HepG2 (cell line): Measurements from ENCODE around the gene SYNGAP1. TPM values are rescaled to one million over a fixed set of nuclear protein-coding genes. Genes with fewer than 3 reads are reported as not detected.

ENCODE experiments used
- FIP1L1 ChIP-seq: fragments of 200-400 bp; formaldehyde crosslinking; IDR thresholded peaks from 2 replicates; pipeline ENCODE4 v1.6.1; 2018; ENCODE audit warnings: low read depth, mild to moderate bottlenecking, low read length, moderate library complexity, borderline replicate concordance; ENCODE audit not compliant: insufficient read depth
- GFI1 ChIP-seq: sonication (generic); formaldehyde crosslinking; IDR thresholded peaks from 2 replicates; pipeline ENCODE4 v1.5.0; 2020; ENCODE audit warnings: missing genetic modification reagents, mild to moderate bottlenecking, borderline replicate concordance
- HNF4G ChIP-seq, 2 experiments: sonication (generic) in 1 of 2; formaldehyde crosslinking in 1 of 2; IDR thresholded peaks; 2 replicates each; pipeline versions ENCODE4 v1.4.0 to v1.6.1; 2011 to 2020; ENCODE audit warnings: borderline replicate concordance in 2 of 2, low read depth in 2 of 2, mild to moderate bottlenecking in 2 of 2, low read length in 1 of 2, missing genetic modification reagents in 1 of 2, moderate library complexity in 1 of 2
- SMAD3 ChIP-seq: sonication (generic); formaldehyde crosslinking; IDR thresholded peaks from 2 replicates; pipeline ENCODE4 v1.4.0; 2020; ENCODE audit warnings: missing genetic modification reagents
- SNAI1 ChIP-seq: sonication (generic); formaldehyde crosslinking; IDR thresholded peaks from 2 replicates; pipeline ENCODE4 v1.5.0; 2020; ENCODE audit warnings: mild to moderate bottlenecking, missing genetic modification reagents, borderline replicate concordance
- TCF7L2 ChIP-seq: IDR thresholded peaks from 2 replicates; pipeline ENCODE4 v1.6.1; 2011; ENCODE audit warnings: mild to moderate bottlenecking, low read depth, low read length, moderate library complexity
- TOE1 ChIP-seq: sonication (generic); formaldehyde crosslinking; IDR thresholded peaks from 2 replicates; pipeline ENCODE4 v1.4.0; 2020; ENCODE audit warnings: mild to moderate bottlenecking, missing genetic modification reagents
- ZNF431 ChIP-seq: sonication (generic); formaldehyde crosslinking; IDR thresholded peaks from 2 replicates; pipeline ENCODE4 v1.9.0; 2022; ENCODE audit warnings: missing genetic modification reagents, low read depth, mild to moderate bottlenecking, borderline replicate concordance
- polyA plus RNA-seq, 8 experiments: library from polyadenylated mRNA; depleted of rRNA in 3 of 8; stranded (reverse) in 7 of 8; unstranded in 1 of 8; fragments of >200 nt; fragmentation: Illumina TruSeq in 4 of 8; extraction: Trizol in 4 of 8; gene quantifications; 2 replicates each; pipeline versions ENCODE4 v1.2.1 to v1.2.3, GENCODE V29; 2011 to 2016; ENCODE audit warnings: low read depth in 4 of 8, missing spikeins in 1 of 8, mixed read lengths in 1 of 8; ENCODE audit not compliant: insufficient read depth in 1 of 8
- total RNA-seq, 5 experiments: library from RNA; depleted of rRNA; stranded (reverse); fragments of >200 nt; fragmentation: Illumina TruSeq; extraction: Trizol; gene quantifications; 2 replicates each; pipeline ENCODE4 v1.2.3, GENCODE V29; 2016; ENCODE audit warnings: low read depth in 1 of 5
- TF ChIP-seq, protein P1 (sequence below): sonication (generic); formaldehyde crosslinking; IDR thresholded peaks from 2 replicates; pipeline ENCODE4 v1.5.0; 2020; ENCODE audit warnings: mild to moderate bottlenecking, missing genetic modification reagents
- TF ChIP-seq, protein P2 (sequence below): sonication (generic); formaldehyde crosslinking; IDR thresholded peaks from 2 replicates; pipeline ENCODE4 v1.4.0; 2020; ENCODE audit warnings: missing genetic modification reagents
- TF ChIP-seq, protein P3 (sequence below): sonication (generic); formaldehyde crosslinking; IDR thresholded peaks from 2 replicates; pipeline ENCODE4 v1.8.0; 2022; ENCODE audit warnings: mild to moderate bottlenecking, missing genetic modification reagents, moderate library complexity
- TF ChIP-seq, protein P4 (sequence below): sonication (generic); formaldehyde crosslinking; IDR thresholded peaks from 2 replicates; pipeline ENCODE4 v1.4.0; 2020; ENCODE audit warnings: mild to moderate bottlenecking, missing genetic modification reagents
- TF ChIP-seq, protein P5 (sequence below): sonication (generic); formaldehyde crosslinking; IDR thresholded peaks from 2 replicates; pipeline ENCODE4 v1.5.0; 2020; ENCODE audit warnings: mild to moderate bottlenecking, missing genetic modification reagents
- TF ChIP-seq, protein P6 (sequence below): sonication (generic); formaldehyde crosslinking; IDR thresholded peaks from 2 replicates; pipeline ENCODE4 v1.8.0; 2022; ENCODE audit warnings: missing genetic modification reagents, mild to moderate bottlenecking, borderline replicate concordance

The SYNGAP1 gene
- total and polyA plus RNA-seq, 2 of the 13 experiments (the other 11 are each of a cell fraction or from before 2014, with no cell fraction given): 0.75 to 1.1 TPM

GRCh38 chr6:33410711-33411631 is 8.9 kb upstream of the SYNGAP1 start, which contains the start of gene PHF1 (continued):
- TF ChIP-seq, protein P1, sequence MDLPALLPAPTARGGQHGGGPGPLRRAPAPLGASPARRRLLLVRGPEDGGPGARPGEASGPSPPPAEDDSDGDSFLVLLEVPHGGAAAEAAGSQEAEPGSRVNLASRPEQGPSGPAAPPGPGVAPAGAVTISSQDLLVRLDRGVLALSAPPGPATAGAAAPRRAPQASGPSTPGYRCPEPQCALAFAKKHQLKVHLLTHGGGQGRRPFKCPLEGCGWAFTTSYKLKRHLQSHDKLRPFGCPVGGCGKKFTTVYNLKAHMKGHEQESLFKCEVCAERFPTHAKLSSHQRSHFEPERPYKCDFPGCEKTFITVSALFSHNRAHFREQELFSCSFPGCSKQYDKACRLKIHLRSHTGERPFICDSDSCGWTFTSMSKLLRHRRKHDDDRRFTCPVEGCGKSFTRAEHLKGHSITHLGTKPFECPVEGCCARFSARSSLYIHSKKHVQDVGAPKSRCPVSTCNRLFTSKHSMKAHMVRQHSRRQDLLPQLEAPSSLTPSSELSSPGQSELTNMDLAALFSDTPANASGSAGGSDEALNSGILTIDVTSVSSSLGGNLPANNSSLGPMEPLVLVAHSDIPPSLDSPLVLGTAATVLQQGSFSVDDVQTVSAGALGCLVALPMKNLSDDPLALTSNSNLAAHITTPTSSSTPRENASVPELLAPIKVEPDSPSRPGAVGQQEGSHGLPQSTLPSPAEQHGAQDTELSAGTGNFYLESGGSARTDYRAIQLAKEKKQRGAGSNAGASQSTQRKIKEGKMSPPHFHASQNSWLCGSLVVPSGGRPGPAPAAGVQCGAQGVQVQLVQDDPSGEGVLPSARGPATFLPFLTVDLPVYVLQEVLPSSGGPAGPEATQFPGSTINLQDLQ (CRISPR knock-in tag): no peak
- no peak for TF ChIP-seq GFI1
- TF ChIP-seq, protein P2, sequence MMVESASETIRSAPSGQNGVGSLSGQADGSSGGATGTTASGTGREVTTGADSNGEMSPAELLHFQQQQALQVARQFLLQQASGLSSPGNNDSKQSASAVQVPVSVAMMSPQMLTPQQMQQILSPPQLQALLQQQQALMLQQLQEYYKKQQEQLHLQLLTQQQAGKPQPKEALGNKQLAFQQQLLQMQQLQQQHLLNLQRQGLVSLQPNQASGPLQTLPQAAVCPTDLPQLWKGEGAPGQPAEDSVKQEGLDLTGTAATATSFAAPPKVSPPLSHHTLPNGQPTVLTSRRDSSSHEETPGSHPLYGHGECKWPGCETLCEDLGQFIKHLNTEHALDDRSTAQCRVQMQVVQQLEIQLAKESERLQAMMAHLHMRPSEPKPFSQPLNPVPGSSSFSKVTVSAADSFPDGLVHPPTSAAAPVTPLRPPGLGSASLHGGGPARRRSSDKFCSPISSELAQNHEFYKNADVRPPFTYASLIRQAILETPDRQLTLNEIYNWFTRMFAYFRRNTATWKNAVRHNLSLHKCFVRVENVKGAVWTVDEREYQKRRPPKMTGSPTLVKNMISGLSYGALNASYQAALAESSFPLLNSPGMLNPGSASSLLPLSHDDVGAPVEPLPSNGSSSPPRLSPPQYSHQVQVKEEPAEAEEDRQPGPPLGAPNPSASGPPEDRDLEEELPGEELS: no peak
- TF ChIP-seq, protein P3, sequence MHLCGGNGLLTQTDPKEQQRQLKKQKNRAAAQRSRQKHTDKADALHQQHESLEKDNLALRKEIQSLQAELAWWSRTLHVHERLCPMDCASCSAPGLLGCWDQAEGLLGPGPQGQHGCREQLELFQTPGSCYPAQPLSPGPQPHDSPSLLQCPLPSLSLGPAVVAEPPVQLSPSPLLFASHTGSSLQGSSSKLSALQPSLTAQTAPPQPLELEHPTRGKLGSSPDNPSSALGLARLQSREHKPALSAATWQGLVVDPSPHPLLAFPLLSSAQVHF: no peak
- TF ChIP-seq TCF7L2: no peak
- TF ChIP-seq, protein P4, sequence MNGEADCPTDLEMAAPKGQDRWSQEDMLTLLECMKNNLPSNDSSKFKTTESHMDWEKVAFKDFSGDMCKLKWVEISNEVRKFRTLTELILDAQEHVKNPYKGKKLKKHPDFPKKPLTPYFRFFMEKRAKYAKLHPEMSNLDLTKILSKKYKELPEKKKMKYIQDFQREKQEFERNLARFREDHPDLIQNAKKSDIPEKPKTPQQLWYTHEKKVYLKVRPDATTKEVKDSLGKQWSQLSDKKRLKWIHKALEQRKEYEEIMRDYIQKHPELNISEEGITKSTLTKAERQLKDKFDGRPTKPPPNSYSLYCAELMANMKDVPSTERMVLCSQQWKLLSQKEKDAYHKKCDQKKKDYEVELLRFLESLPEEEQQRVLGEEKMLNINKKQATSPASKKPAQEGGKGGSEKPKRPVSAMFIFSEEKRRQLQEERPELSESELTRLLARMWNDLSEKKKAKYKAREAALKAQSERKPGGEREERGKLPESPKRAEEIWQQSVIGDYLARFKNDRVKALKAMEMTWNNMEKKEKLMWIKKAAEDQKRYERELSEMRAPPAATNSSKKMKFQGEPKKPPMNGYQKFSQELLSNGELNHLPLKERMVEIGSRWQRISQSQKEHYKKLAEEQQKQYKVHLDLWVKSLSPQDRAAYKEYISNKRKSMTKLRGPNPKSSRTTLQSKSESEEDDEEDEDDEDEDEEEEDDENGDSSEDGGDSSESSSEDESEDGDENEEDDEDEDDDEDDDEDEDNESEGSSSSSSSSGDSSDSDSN (CRISPR knock-in tag): no peak; the same call in 1 of the 2 replicates
- TF ChIP-seq, protein P5, sequence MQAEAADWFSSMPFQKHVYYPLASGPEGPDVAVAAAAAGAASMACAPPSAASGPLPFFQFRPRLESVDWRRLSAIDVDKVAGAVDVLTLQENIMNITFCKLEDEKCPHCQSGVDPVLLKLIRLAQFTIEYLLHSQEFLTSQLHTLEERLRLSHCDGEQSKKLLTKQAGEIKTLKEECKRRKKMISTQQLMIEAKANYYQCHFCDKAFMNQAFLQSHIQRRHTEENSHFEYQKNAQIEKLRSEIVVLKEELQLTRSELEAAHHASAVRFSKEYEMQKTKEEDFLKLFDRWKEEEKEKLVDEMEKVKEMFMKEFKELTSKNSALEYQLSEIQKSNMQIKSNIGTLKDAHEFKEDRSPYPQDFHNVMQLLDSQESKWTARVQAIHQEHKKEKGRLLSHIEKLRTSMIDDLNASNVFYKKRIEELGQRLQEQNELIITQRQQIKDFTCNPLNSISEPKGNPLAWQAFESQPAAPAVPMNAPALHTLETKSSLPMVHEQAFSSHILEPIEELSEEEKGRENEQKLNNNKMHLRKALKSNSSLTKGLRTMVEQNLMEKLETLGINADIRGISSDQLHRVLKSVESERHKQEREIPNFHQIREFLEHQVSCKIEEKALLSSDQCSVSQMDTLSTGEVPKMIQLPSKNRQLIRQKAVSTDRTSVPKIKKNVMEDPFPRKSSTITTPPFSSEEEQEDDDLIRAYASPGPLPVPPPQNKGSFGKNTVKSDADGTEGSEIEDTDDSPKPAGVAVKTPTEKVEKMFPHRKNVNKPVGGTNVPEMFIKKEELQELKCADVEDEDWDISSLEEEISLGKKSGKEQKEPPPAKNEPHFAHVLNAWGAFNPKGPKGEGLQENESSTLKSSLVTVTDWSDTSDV (CRISPR knock-in tag): no peak
- no peak for TF ChIP-seq SMAD3 (CRISPR knock-in tag)
- no peak for TF ChIP-seq ZNF431 (CRISPR knock-in tag)
- no peak for TF ChIP-seq FIP1L1
- TF ChIP-seq, protein P6, sequence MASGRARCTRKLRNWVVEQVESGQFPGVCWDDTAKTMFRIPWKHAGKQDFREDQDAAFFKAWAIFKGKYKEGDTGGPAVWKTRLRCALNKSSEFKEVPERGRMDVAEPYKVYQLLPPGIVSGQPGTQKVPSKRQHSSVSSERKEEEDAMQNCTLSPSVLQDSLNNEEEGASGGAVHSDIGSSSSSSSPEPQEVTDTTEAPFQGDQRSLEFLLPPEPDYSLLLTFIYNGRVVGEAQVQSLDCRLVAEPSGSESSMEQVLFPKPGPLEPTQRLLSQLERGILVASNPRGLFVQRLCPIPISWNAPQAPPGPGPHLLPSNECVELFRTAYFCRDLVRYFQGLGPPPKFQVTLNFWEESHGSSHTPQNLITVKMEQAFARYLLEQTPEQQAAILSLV (CRISPR knock-in tag): peak; percentile 34; the same call in 1 of the 2 replicates
- TF ChIP-seq TOE1 (CRISPR knock-in tag): no peak
- TF ChIP-seq SNAI1 (CRISPR knock-in tag): no peak
- TF ChIP-seq HNF4G (IDR thresholded peaks at IDR 0.05; ENCODE audit: borderline replicate concordance, low read depth, low read length): no peak
- TF ChIP-seq HNF4G (CRISPR knock-in tag; IDR thresholded peaks at IDR 0.05; ENCODE audit: borderline replicate concordance, low read depth): no peak
